Measurements from ENCODE around the gene F10.

The F10 gene

GRCh38 chr13:113125506-113126264, 3.1 kb downstream of the F10 start:
- ATAC-seq = no peak
- peaks cover 74% of the 10 kb centered on the region for H3K27me3 Mint-ChIP-seq

GRCh38 chr13:113126265-113127150, 3.9 kb downstream of the F10 start:
- Mint-ChIP-seq H3K4me1 (no peaks in the 10 kb centered on the region), H3K27me3 (peaks cover 66% of the 10 kb centered on the region), H3K9me3 (no peaks in the 10 kb centered on the region), H3K36me3 (no peaks in the 10 kb centered on the region), H3K27ac (no peak overlapping the region), H3K4me3 (no peak overlapping the region)
- ATAC-seq = no peak

More at GRCh38 chr13:113125506-113126264, 3.1 kb downstream of the F10 start:
- Mint-ChIP-seq H3K27ac (no peak overlapping the region), H3K4me1 (no peaks in the 10 kb centered on the region), H3K9me3 (no peaks in the 10 kb centered on the region), H3K36me3 (no peaks in the 10 kb centered on the region), H3K4me3 (no peak overlapping the region)

DNA sequence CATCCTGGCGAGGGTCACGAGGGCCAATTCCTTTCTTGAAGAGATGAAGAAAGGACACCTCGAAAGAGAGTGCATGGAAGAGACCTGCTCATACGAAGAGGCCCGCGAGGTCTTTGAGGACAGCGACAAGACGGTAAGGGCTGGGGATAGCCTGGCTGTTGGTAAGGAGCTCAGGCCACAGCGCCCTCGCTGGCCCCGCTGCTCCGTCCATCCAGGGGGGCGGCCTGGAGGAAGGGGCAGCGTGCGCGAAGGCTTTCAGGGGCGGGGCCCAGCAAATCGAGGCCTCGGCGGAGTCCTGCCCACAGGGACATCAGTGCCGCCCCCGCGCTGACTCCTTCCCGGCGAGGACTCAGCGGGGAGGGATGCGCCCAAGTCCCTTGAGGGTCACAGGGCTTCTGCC, 6.9 kb downstream of the F10 start:
- H3K27me3 Mint-ChIP-seq = peaks cover 44% of the 10 kb centered on the region
- ATAC-seq = no peak
- H3K27ac Mint-ChIP-seq = no peak overlapping the region
- no peaks in the 10 kb centered on the region for H3K36me3 Mint-ChIP-seq
- no peaks in the 10 kb centered on the region for H3K9me3 Mint-ChIP-seq
- H3K4me1 Mint-ChIP-seq = no peaks in the 10 kb centered on the region
- H3K4me3 Mint-ChIP-seq = no peak overlapping the region

GRCh38 chr13:113129921-113130750, 7.5 kb downstream of the F10 start:
- Mint-ChIP-seq H3K27me3 (peaks cover 44% of the 10 kb centered on the region), H3K36me3 (no peaks in the 10 kb centered on the region), H3K4me1 (no peaks in the 10 kb centered on the region), H3K4me3 (no peak overlapping the region), H3K27ac (no peak overlapping the region), H3K9me3 (no peaks in the 10 kb centered on the region)
- no peak for ATAC-seq

GRCh38 chr13:113135281-113135760, 12.7 kb downstream of the F10 start:
- Mint-ChIP-seq H3K4me3 (no peak overlapping the region), H3K4me1 (no peaks in the 10 kb centered on the region), H3K27me3 (peaks cover 11% of the 10 kb centered on the region), H3K27ac (no peak overlapping the region), H3K36me3 (no peaks in the 10 kb centered on the region), H3K9me3 (no peaks in the 10 kb centered on the region)
- no peak for ATAC-seq

GRCh38 chr13:113137691-113138298, 15.2 kb downstream of the F10 start:
- Mint-ChIP-seq H3K36me3 (no peaks in the 10 kb centered on the region), H3K9me3 (no peaks in the 10 kb centered on the region), H3K27ac (no peak overlapping the region), H3K4me3 (no peak overlapping the region), H3K4me1 (no peaks in the 10 kb centered on the region), H3K27me3 (peaks cover 11% of the 10 kb centered on the region)
- ATAC-seq = no peak

- Mint-ChIP-seq H3K4me1 (no peaks in the 10 kb centered on the region), H3K36me3 (no peaks in the 10 kb centered on the region), H3K27ac (no peak overlapping the region), H3K9me3 (no peaks in the 10 kb centered on the region), H3K4me3 (no peak overlapping the region), H3K27me3 (peaks cover 17% of the 10 kb centered on the region)
- ATAC-seq = no peak
Observed at GRCh38 chr13:113138792-113139551, 16.4 kb downstream of the F10 start.

- peaks cover 21% of the 10 kb centered on the region for H3K27me3 Mint-ChIP-seq
- no peaks in the 10 kb centered on the region for H3K36me3 Mint-ChIP-seq
- no peak overlapping the region for H3K4me3 Mint-ChIP-seq
- H3K27ac Mint-ChIP-seq = no peak overlapping the region
- no peaks in the 10 kb centered on the region for H3K9me3 Mint-ChIP-seq
- no peaks in the 10 kb centered on the region for H3K4me1 Mint-ChIP-seq
- ATAC-seq = no peak
Observed at GRCh38 chr13:113139577-113139976, 17.0 kb downstream of the F10 start.

GRCh38 chr13:113140677-113141600, 18.3 kb downstream of the F10 start:
- Mint-ChIP-seq H3K9me3 (peaks cover 2% of the 10 kb centered on the region), H3K36me3 (no peaks in the 10 kb centered on the region), H3K4me3 (no peak overlapping the region), H3K27me3 (peaks cover 25% of the 10 kb centered on the region), H3K27ac (no peak overlapping the region), H3K4me1 (no peaks in the 10 kb centered on the region)
- ATAC-seq = no peak

DNA sequence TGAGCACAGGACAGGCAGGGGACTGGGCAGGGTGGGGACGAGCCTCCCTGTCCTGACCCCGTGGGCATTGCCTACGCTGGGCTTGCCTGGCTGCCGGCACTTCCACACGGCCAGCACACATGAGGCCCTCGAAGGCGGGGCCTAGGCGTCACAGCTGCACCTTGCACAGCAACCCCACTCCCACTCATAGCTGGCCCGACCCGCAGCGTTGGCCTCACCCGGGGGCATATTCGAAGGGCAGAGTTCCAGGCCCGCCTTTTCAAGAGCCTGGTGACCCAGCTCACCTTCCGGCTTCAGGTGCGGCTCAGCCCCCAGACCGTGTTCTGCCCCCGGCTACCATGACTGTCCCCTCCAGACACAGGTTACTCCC, 19.0 kb downstream of the F10 start:
- Mint-ChIP-seq H3K4me3 (no peak overlapping the region), H3K27ac (no peak overlapping the region), H3K9me3 (peaks cover 2% of the 10 kb centered on the region), H3K27me3 (peaks cover 31% of the 10 kb centered on the region), H3K36me3 (no peaks in the 10 kb centered on the region), H3K4me1 (no peaks in the 10 kb centered on the region)
- ATAC-seq = no peak

DNA sequence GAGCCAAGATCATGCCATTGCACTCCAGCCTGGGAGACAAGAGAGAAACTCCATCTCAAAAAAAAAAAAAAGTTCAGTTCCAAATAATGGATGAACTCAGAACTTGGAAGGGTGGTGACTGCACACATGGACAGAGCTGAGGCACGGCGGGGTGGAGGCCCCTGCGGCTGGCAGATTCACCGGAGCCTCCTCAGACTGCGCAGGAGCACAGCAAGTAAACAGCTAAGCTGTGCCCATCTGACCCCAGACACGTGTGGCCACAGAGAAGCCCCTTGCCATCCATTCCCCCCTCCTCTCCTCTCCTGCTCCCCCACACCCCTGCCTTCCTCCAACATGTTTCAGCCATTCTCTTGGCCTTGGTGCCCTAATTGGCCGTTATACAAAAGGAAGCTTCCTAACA, 20.3 kb downstream of the F10 start:
- H3K9me3 Mint-ChIP-seq = peaks cover 2% of the 10 kb centered on the region
- no peak for ATAC-seq
- H3K27me3 Mint-ChIP-seq = peaks cover 33% of the 10 kb centered on the region
- H3K4me1 Mint-ChIP-seq = no peaks in the 10 kb centered on the region
- H3K27ac Mint-ChIP-seq = no peak overlapping the region
- H3K36me3 Mint-ChIP-seq = no peaks in the 10 kb centered on the region
- no peak overlapping the region for H3K4me3 Mint-ChIP-seq

- H3K4me1 Mint-ChIP-seq = no peaks in the 10 kb centered on the region
- H3K36me3 Mint-ChIP-seq = no peaks in the 10 kb centered on the region
- no peak for ATAC-seq
- no peak overlapping the region for H3K4me3 Mint-ChIP-seq
- peaks cover 2% of the 10 kb centered on the region for H3K9me3 Mint-ChIP-seq
- H3K27ac Mint-ChIP-seq = no peak overlapping the region
- peaks cover 38% of the 10 kb centered on the region for H3K27me3 Mint-ChIP-seq
Observed at GRCh38 chr13:113143466-113144254, 21.1 kb downstream of the F10 start.

- Mint-ChIP-seq H3K9me3 (peaks cover 2% of the 10 kb centered on the region), H3K4me3 (no peak overlapping the region), H3K36me3 (no peaks in the 10 kb centered on the region), H3K27ac (no peak overlapping the region), H3K27me3 (peaks cover 44% of the 10 kb centered on the region), H3K4me1 (no peaks in the 10 kb centered on the region)
- ATAC-seq = no peak
Observed at GRCh38 chr13:113144255-113144629, 21.6 kb downstream of the F10 start.

Measured in stimulated activated memory B cell treated with anti-CD40 and anti-IgM and Interleukin-4, amounts not matched to agents 10 μg/mL and 1 μg/mL and 100 μg/mL, for 72 hours (primary cell).